ENCODE results near the gene HIPK4.

DNA sequence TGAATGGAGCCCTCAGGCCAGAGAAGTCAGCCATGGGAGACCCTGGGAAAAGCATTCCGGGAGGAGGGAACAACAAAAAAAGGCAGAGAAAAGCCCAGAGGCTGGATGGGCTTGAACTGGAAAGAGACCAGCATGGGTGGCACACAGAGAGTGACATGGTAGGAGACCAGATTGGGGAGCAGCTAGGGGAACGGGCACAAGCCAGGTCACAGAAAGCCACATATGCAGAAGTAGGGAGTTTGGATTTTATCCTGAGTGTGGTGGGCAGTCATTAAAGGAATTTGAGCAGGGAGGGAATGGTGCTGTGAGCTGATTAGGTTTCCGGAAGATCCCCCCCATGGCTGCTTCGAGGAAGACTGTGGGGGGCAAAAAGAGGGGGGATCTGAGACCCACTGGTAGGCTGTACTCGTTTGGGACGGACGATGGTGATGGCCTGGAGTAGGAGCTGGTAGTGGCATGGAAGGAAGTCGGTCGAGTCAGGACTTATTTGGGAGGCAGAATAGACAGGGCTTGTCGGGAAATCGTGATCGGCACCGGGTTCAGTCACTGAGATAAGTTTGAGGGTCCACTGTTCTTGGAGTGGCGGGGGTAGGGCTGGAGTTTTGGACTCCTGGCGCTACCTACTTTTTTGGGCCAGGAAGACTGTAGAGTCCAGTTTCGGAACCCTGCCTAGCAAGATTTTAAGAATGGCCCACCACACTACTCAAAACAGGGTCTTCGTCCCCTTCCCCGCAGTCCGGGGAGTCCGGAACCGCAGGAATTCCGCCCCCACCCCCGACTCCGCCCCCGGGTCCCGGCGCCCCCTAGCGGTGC, 34.9 kb upstream of the HIPK4 start:
- TF ChIP-seq, protein P1, sequence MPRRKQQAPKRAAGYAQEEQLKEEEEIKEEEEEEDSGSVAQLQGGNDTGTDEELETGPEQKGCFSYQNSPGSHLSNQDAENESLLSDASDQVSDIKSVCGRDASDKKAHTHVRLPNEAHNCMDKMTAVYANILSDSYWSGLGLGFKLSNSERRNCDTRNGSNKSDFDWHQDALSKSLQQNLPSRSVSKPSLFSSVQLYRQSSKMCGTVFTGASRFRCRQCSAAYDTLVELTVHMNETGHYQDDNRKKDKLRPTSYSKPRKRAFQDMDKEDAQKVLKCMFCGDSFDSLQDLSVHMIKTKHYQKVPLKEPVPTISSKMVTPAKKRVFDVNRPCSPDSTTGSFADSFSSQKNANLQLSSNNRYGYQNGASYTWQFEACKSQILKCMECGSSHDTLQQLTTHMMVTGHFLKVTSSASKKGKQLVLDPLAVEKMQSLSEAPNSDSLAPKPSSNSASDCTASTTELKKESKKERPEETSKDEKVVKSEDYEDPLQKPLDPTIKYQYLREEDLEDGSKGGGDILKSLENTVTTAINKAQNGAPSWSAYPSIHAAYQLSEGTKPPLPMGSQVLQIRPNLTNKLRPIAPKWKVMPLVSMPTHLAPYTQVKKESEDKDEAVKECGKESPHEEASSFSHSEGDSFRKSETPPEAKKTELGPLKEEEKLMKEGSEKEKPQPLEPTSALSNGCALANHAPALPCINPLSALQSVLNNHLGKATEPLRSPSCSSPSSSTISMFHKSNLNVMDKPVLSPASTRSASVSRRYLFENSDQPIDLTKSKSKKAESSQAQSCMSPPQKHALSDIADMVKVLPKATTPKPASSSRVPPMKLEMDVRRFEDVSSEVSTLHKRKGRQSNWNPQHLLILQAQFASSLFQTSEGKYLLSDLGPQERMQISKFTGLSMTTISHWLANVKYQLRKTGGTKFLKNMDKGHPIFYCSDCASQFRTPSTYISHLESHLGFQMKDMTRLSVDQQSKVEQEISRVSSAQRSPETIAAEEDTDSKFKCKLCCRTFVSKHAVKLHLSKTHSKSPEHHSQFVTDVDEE (CRISPR knock-in tag; IDR thresholded peaks at IDR 0.05): no peak
- TF ChIP-seq, protein P2, sequence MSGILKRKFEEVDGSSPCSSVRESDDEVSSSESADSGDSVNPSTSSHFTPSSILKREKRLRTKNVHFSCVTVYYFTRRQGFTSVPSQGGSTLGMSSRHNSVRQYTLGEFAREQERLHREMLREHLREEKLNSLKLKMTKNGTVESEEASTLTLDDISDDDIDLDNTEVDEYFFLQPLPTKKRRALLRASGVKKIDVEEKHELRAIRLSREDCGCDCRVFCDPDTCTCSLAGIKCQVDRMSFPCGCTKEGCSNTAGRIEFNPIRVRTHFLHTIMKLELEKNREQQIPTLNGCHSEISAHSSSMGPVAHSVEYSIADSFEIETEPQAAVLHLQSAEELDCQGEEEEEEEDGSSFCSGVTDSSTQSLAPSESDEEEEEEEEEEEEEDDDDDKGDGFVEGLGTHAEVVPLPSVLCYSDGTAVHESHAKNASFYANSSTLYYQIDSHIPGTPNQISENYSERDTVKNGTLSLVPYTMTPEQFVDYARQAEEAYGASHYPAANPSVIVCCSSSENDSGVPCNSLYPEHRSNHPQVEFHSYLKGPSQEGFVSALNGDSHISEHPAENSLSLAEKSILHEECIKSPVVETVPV (CRISPR knock-in tag; IDR thresholded peaks at IDR 0.05): no peak
- no peak for TF ChIP-seq ZFP30 (CRISPR knock-in tag; IDR thresholded peaks at IDR 0.05)
- TF ChIP-seq ARNTL (CRISPR knock-in tag; IDR thresholded peaks at IDR 0.05; ENCODE audit: borderline replicate concordance, low read depth): no peak
